T-helper 9 cell (primary cell): ENCODE measurements around the gene BTBD10.

Source experiments
- DNase-seq: peaks from one replicate; pipeline ENCODE4 v3.0.0-alpha.2; 2020

The BTBD10 gene

GRCh38 chr11:13373216-13373615, 89.8 kb downstream of the BTBD10 start:
- DNase-seq = no peak

GRCh38 chr11:13368041-13368446, 95.0 kb downstream of the BTBD10 start:
- no peak for DNase-seq

- no peak for DNase-seq
Observed at GRCh38 chr11:13367115-13367514, 95.9 kb downstream of the BTBD10 start.

GRCh38 chr11:13366266-13367026, 96.6 kb downstream of the BTBD10 start:
- DNase-seq = no peak

GRCh38 chr11:13364388-13364787, 98.6 kb downstream of the BTBD10 start:
- no peak for DNase-seq

GRCh38 chr11:13362596-13363109, 100.4 kb downstream of the BTBD10 start:
- DNase-seq = no peak

- DNase-seq = no peak
Observed at GRCh38 chr11:13358596-13359270, 104.3 kb downstream of the BTBD10 start.

GRCh38 chr11:13357232-13357631, 105.8 kb downstream of the BTBD10 start:
- DNase-seq = no peak

GRCh38 chr11:13355191-13355590, 107.8 kb downstream of the BTBD10 start:
- no peak for DNase-seq

- DNase-seq = no peak
Observed at GRCh38 chr11:13354335-13354734, 108.7 kb downstream of the BTBD10 start.

- no peak for DNase-seq
Observed at GRCh38 chr11:13352711-13353110, 110.3 kb downstream of the BTBD10 start.

GRCh38 chr11:13349581-13349980, 113.4 kb downstream of the BTBD10 start:
- no peak for DNase-seq

- no peak for DNase-seq
Observed at GRCh38 chr11:13349046-13349445, 114.0 kb downstream of the BTBD10 start.

GRCh38 chr11:13348305-13348704, 114.7 kb downstream of the BTBD10 start:
- DNase-seq = no peak

- no peak for DNase-seq
Observed at GRCh38 chr11:13347901-13348300, 115.1 kb downstream of the BTBD10 start.

- no peak for DNase-seq
Observed at GRCh38 chr11:13346470-13346869, 116.6 kb downstream of the BTBD10 start.

- no peak for DNase-seq
Observed at GRCh38 chr11:13344818-13345217, 118.2 kb downstream of the BTBD10 start.

- DNase-seq = peak; percentile 67
Observed at GRCh38 chr11:13343931-13344717, 118.9 kb downstream of the BTBD10 start.

- no peak for DNase-seq
Observed at GRCh38 chr11:13343067-13343466, 120.0 kb downstream of the BTBD10 start.

- no peak for DNase-seq
Observed at GRCh38 chr11:13341026-13341425, 122.0 kb downstream of the BTBD10 start.

GRCh38 chr11:13339195-13340153, 123.5 kb downstream of the BTBD10 start:
- peak; percentile 24 for DNase-seq

GRCh38 chr11:13338427-13339069, 124.5 kb downstream of the BTBD10 start:
- DNase-seq = no peak
